PC-9 (cell line): ENCODE results near the gene PDCD1LG2. TPM values are rescaled to one million over a fixed set of nuclear protein-coding genes. Genes with fewer than 3 reads are reported as not detected.

ENCODE experiments used
- BruUV-seq: library from RNA; stranded (reverse); fragments of 400-500 nt; replicated peaks from 2 replicates; lab custom pipeline; 2021; lab: Mats Ljungman, UMichigan
- CTCF ChIA-PET: fragments of 300-600 bp; sonication (Branson Sonifier 250); formaldehyde crosslinking; loops from one replicate; lab custom pipeline; 2022; ENCODE audit warnings: antibody characterized with exemption; lab: Charles Lee
- POLR2A ChIA-PET: fragments of 300-600 bp; sonication (Branson Sonifier 250); formaldehyde crosslinking; loops from one replicate; lab custom pipeline; 2022; ENCODE audit warnings: antibody characterized with exemption; ENCODE audit not compliant: unreplicated experiment; lab: Charles Lee
- DNase-seq, 2 experiments: peaks; one replicate each; pipeline versions ENCODE4 v3.0.0 to v3.0.0-alpha.2; 2015 to 2022; ENCODE audit warnings: mixed read lengths in 1 of 2
- H2AFZ ChIP-seq: fragments of 200-600 bp; sonication (generic); 2 replicates; pipeline ENCODE4 v1.8.1; 2017; ENCODE audit warnings: antibody characterized with exemption
- H3F3A ChIP-seq: fragments of 200-600 bp; sonication (generic); 2 replicates; pipeline ENCODE4 v1.8.1; 2017; ENCODE audit warnings: antibody characterized with exemption, mild to moderate bottlenecking, low read depth; ENCODE audit not compliant: insufficient read depth
- H3K27ac ChIP-seq: fragments of 200-600 bp; sonication (generic); 2 replicates; pipeline ENCODE4 v1.6.1; 2016; ENCODE audit warnings: mixed run types
- H3K27me3 ChIP-seq: fragments of 200-600 bp; sonication (generic); 2 replicates; pipeline ENCODE4 v1.6.1; 2016; ENCODE audit warnings: low read depth, mixed run types; ENCODE audit not compliant: insufficient read depth
- H3K36me3 ChIP-seq: fragments of 200-600 bp; sonication (generic); 2 replicates; pipeline ENCODE4 v1.6.1; 2016; ENCODE audit warnings: low read depth, mixed run types
- H3K4me1 ChIP-seq: fragments of 200-600 bp; sonication (generic); replicated peaks from 2 replicates; pipeline ENCODE4 v1.6.1; 2016; ENCODE audit warnings: mixed run types; ENCODE audit not compliant: insufficient read depth
- H3K4me2 ChIP-seq: fragments of 200-600 bp; sonication (generic); 2 replicates; pipeline ENCODE4 v1.6.1; 2017; ENCODE audit warnings: mixed run types
- H3K4me3 ChIP-seq: fragments of 200-600 bp; sonication (generic); 2 replicates; pipeline ENCODE4 v1.6.1; 2016; ENCODE audit warnings: mixed run types
- H3K79me2 ChIP-seq: fragments of 200-600 bp; sonication (generic); 2 replicates; pipeline ENCODE4 v1.6.1; 2017; ENCODE audit warnings: low read depth, mixed run types
- H3K9me2 ChIP-seq: fragments of 200-600 bp; sonication (generic); 2 replicates; pipeline ENCODE4 v1.8.1; 2017; ENCODE audit warnings: mild to moderate bottlenecking; ENCODE audit not compliant: insufficient read depth
- H3K9me3 ChIP-seq: fragments of 200-600 bp; sonication (generic); 2 replicates; pipeline ENCODE4 v1.8.1; 2016; ENCODE audit warnings: low read depth; ENCODE audit not compliant: insufficient read depth
- H4K20me1 ChIP-seq: fragments of 200-600 bp; sonication (generic); 2 replicates; pipeline ENCODE4 v1.8.1; 2017; ENCODE audit not compliant: insufficient read depth
- EZH2 ChIP-seq: fragments of 200-600 bp; sonication (generic); IDR thresholded peaks from 2 replicates; pipeline ENCODE4 v1.8.0; 2017; ENCODE audit warnings: antibody characterized with exemption, low read depth
- intact Hi-C: fragments of 100-400 bp; cut with micrococcal nuclease; formaldehyde crosslinking; loops from one replicate; pipeline ENCODE4 v1.10.0; 2022; ENCODE audit not compliant: unreplicated experiment
- total RNA-seq: library from RNA; stranded (reverse); gene quantifications from 2 replicates; pipeline ENCODE4 v1.2.3, GENCODE V29; 2021
- TF ChIP-seq, protein P1 (sequence below): fragments of 200-600 bp; sonication (generic); conservative IDR thresholded peaks from 2 replicates; pipeline ENCODE4 v1.6.1; 2017; ENCODE audit warnings: mixed run types, antibody characterized with exemption, mild to moderate bottlenecking, moderate library complexity

PDCD1LG2 gene
- total RNA-seq, 1 experiment from 2014 or later, result 1.4 TPM

DNA sequence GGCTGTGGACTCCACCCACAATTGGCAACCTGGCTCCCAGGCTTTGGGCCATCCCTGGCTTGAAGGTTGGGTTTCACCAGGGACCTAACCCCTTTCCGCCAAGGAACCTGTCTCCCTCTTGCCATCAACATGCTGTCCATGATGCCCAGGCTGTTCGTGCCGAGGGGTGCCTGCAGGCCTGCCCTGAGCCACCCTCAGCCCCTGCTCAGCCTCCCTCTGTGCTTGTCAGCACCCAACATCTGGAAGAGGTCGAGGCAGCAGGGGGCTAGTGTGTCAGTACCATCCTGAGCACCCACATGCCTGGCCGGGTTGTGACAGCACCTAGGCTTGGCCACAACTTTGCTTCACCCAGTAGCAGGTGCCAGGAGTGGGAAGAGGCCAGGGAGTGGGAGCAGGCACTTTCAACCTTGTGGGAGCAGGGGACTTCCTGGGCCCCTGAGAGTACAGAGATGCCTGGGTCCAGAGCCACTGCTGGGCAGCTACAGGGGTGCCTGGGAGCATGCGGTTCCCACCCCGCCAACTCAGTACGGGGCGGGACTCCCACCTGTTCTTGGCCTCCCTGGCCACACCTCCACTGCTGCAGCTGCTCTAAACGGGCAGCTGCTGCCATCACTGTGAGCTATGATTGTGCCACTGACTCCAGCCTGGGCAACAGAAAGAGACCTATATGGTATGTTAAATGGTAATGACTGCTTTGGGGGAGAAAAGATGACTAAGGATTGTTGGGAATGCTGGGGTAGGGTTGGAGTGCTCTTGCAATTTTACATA, 6.3 kb downstream of the PDCD1LG2 start:
- no peaks in the 10 kb centered on the region for H3K36me3 ChIP-seq
- ChIA-PET POLR2A (no interaction called here), CTCF (no interaction called here)
- no peaks in the 10 kb centered on the region for H3K9me3 ChIP-seq
- no peak overlapping the region for H3K27ac ChIP-seq
- no peaks in the 10 kb centered on the region for H4K20me1 ChIP-seq
- H3K9me2 ChIP-seq, result no peaks in the 10 kb centered on the region
- H3K4me2 ChIP-seq, result no peak overlapping the region
- H3K4me1 ChIP-seq, result peaks cover 12% of the 10 kb centered on the region
- H3F3A ChIP-seq, result no peaks in the 10 kb centered on the region
- H3K4me3 ChIP-seq, result no peak overlapping the region
- H3K79me2 ChIP-seq, result no peaks in the 10 kb centered on the region
- DNase-seq, result no peak
- no TSS peak for BruUV-seq
- intact Hi-C loops, result no loop called here
- H2AFZ ChIP-seq, result no peak overlapping the region
- no peak for TF ChIP-seq EZH2
- TF ChIP-seq, protein P1, sequence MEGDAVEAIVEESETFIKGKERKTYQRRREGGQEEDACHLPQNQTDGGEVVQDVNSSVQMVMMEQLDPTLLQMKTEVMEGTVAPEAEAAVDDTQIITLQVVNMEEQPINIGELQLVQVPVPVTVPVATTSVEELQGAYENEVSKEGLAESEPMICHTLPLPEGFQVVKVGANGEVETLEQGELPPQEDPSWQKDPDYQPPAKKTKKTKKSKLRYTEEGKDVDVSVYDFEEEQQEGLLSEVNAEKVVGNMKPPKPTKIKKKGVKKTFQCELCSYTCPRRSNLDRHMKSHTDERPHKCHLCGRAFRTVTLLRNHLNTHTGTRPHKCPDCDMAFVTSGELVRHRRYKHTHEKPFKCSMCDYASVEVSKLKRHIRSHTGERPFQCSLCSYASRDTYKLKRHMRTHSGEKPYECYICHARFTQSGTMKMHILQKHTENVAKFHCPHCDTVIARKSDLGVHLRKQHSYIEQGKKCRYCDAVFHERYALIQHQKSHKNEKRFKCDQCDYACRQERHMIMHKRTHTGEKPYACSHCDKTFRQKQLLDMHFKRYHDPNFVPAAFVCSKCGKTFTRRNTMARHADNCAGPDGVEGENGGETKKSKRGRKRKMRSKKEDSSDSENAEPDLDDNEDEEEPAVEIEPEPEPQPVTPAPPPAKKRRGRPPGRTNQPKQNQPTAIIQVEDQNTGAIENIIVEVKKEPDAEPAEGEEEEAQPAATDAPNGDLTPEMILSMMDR, result no peak
- H3K27me3 ChIP-seq, result no peaks in the 10 kb centered on the region

DNA sequence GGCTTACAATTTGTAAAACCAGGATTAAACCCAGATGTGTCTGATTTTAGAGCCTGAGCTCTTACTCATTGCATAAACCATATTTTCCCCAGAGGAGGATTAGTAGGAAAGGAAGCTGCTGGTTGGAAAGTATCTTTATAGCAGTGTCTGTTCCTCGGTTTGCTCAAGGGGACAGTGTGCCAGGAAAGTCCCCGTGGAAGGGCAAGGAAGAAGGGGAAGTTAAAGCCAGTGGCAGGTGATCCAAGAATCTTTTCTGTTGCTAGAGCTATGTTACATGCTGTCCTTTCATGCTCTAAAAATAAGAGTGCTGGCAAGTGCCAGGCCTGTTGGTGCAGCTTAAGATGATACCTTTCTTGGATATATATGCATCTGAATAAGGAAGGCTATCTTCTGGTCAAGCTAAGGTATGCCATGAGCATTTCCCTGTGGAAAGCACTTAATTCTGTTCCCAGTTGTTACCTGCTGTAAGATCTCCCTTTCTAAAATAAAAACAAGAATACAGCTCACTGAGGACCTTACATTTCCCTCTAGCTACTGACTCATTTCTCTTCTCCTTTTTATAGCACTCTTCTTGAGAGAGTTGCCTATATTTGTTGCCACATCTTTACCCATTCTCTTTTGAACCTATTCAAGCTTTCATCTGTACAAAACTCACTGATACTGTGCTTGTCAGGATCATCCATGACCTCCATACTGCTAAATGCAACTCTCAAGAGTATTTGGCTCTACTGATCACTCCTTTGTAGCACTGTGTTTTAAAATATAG, 8.0 kb downstream of the PDCD1LG2 start:
- no peaks in the 10 kb centered on the region for H3K36me3 ChIP-seq
- H3K4me2 ChIP-seq, result no peak overlapping the region
- H3K27me3 ChIP-seq, result no peaks in the 10 kb centered on the region
- BruUV-seq, result no TSS peak
- no peaks in the 10 kb centered on the region for H3F3A ChIP-seq
- no peak for TF ChIP-seq EZH2
- TF ChIP-seq, protein P1, result no peak
- DNase-seq, result no peak
- H3K4me3 ChIP-seq, result no peak overlapping the region
- no peak overlapping the region for H3K27ac ChIP-seq
- ChIA-PET CTCF (no interaction called here), POLR2A (interaction anchor here (0.6 kb wide), 1 partner anchor 110 kb away, joined by 5 read pairs; no protein-coding TSS in a partner anchor)
- no peaks in the 10 kb centered on the region for H4K20me1 ChIP-seq
- no peaks in the 10 kb centered on the region for H3K9me3 ChIP-seq
- no peak overlapping the region for H2AFZ ChIP-seq
- no peaks in the 10 kb centered on the region; the same call in 1 of the 2 replicates for H3K4me1 ChIP-seq
- intact Hi-C loops, result no loop called here
- H3K79me2 ChIP-seq, result no peaks in the 10 kb centered on the region
- H3K9me2 ChIP-seq, result no peaks in the 10 kb centered on the region

DNA sequence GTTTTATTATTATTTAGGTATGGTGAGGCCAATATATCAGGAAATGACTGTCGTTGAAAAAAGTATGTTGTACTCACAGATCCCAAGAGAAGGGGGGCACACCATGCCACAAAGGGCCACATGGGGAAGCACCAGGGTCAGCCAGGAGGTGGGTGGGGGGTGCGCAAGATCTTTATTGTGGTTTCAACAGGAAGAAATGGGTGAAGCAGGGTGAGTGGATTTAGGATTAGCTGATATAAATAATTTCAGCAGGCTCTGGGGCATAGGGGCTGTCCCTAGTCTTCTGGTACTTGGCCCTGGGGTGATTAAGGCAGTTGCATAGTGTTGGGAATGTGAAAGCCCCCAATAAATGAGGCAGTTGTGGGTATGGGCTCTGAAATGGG, 8.6 kb downstream of the PDCD1LG2 start:
- ChIA-PET CTCF (no interaction called here), POLR2A (no interaction called here)
- H3K4me3 ChIP-seq, result no peak overlapping the region
- intact Hi-C loops, result no loop called here
- TF ChIP-seq, protein P1, result no peak
- TF ChIP-seq EZH2, result no peak
- H3K9me3 ChIP-seq, result no peaks in the 10 kb centered on the region
- no peaks in the 10 kb centered on the region for H4K20me1 ChIP-seq
- no peak overlapping the region for H2AFZ ChIP-seq
- no peaks in the 10 kb centered on the region for H3K27me3 ChIP-seq
- no TSS peak for BruUV-seq
- H3K4me2 ChIP-seq, result no peak overlapping the region
- H3K79me2 ChIP-seq, result no peaks in the 10 kb centered on the region
- H3K27ac ChIP-seq, result no peak overlapping the region
- H3K4me1 ChIP-seq, result no peaks in the 10 kb centered on the region
- no peak for DNase-seq
- H3K9me2 ChIP-seq, result no peaks in the 10 kb centered on the region
- H3F3A ChIP-seq, result no peaks in the 10 kb centered on the region
- H3K36me3 ChIP-seq, result no peaks in the 10 kb centered on the region
